ENCODE results near the gene ABCA9.
"Not testable (repeated sequence)": the region's sequence is repeated elsewhere in the genome, so short reads cannot be mapped to it uniquely, and the experiment has no call there.

The ABCA9 gene

GRCh38 chr17:69009930-69010329, 50.8 kb downstream of the ABCA9 start:
- no peak for DNase-seq
- Histone ChIP-seq H3K9me3 (ENCODE audit: control extremely low read depth in 1 of 5, control insufficient read depth in 4 of 5, insufficient read depth in 2 of 5, low read depth in 1 of 5, low read length in 4 of 5) (peaks cover 0 to 4% (median 0%) of the 10 kb centered on the region in 5 experiments), H3K27me3 (replicated peaks in 2 of 5; ENCODE audit: control insufficient read depth in 4 of 5, insufficient read depth in 5 of 5, low read length in 4 of 5) (no peaks in the 10 kb centered on the region), H3K4me3 (ENCODE audit: control insufficient read depth in 1 of 7, extremely low read depth in 1 of 7, insufficient read depth in 4 of 7, low read depth in 2 of 7, low read length in 6 of 7) (no peak overlapping the region), H3K27ac (ENCODE audit: insufficient read depth in 1 of 2, low read depth in 1 of 2, low read length in 2 of 2, poor library complexity in 1 of 2, severe bottlenecking in 2 of 2) (no peak overlapping the region), H3K4me1 (ENCODE audit: control extremely low read depth in 1 of 4, control insufficient read depth in 4 of 4, insufficient read depth in 4 of 4, low read length in 3 of 4) (no peaks in the 10 kb centered on the region), H3K36me3 (ENCODE audit: control insufficient read depth in 4 of 4, insufficient read depth in 4 of 4, low read length in 3 of 4) (no peaks in the 10 kb centered on the region)
- CTCF ChIA-PET, result no interaction called here
- POLR2A ChIA-PET, result no interaction called here
- 100% methylated on average over 1 of the region's 3 CpGs for WGBS (ENCODE audit: insufficient coverage)

- H3K4me1 ChIP-seq (ENCODE audit: control extremely low read depth in 1 of 4, control insufficient read depth in 4 of 4, insufficient read depth in 4 of 4, low read length in 3 of 4); DNase-seq; H3K4me3 ChIP-seq (ENCODE audit: control insufficient read depth in 1 of 7, extremely low read depth in 1 of 7, insufficient read depth in 4 of 7, low read depth in 2 of 7, low read length in 6 of 7); H3K27me3 ChIP-seq (replicated peaks in 2 of 5; ENCODE audit: control insufficient read depth in 4 of 5, insufficient read depth in 5 of 5, low read length in 4 of 5); H3K36me3 ChIP-seq (ENCODE audit: control insufficient read depth in 4 of 4, insufficient read depth in 4 of 4, low read length in 3 of 4); H3K27ac ChIP-seq (ENCODE audit: insufficient read depth in 1 of 2, low read depth in 1 of 2, low read length in 2 of 2, poor library complexity in 1 of 2, severe bottlenecking in 2 of 2); H3K9me3 ChIP-seq (ENCODE audit: control extremely low read depth in 1 of 5, control insufficient read depth in 4 of 5, insufficient read depth in 2 of 5, low read depth in 1 of 5, low read length in 4 of 5); CTCF ChIA-PET; POLR2A ChIA-PET: not testable (repeated sequence)
- WGBS (ENCODE audit: insufficient coverage), result 97% methylated on average over 10 of the region's 27 CpGs
Measured at GRCh38 chr17:69004759-69005158, 56.0 kb downstream of the ABCA9 start.

GRCh38 chr17:68999743-69000142, 61.0 kb downstream of the ABCA9 start:
- H3K36me3 ChIP-seq (ENCODE audit: control insufficient read depth in 4 of 4, insufficient read depth in 4 of 4, low read length in 3 of 4); DNase-seq; POLR2A ChIA-PET; H3K27ac ChIP-seq (ENCODE audit: insufficient read depth in 1 of 2, low read depth in 1 of 2, low read length in 2 of 2, poor library complexity in 1 of 2, severe bottlenecking in 2 of 2); H3K4me3 ChIP-seq (ENCODE audit: control insufficient read depth in 1 of 7, extremely low read depth in 1 of 7, insufficient read depth in 4 of 7, low read depth in 2 of 7, low read length in 6 of 7); CTCF ChIA-PET; H3K4me1 ChIP-seq (ENCODE audit: control extremely low read depth in 1 of 4, control insufficient read depth in 4 of 4, insufficient read depth in 4 of 4, low read length in 3 of 4); H3K9me3 ChIP-seq (ENCODE audit: control extremely low read depth in 1 of 5, control insufficient read depth in 4 of 5, insufficient read depth in 2 of 5, low read depth in 1 of 5, low read length in 4 of 5); H3K27me3 ChIP-seq (replicated peaks in 2 of 5; ENCODE audit: control insufficient read depth in 4 of 5, insufficient read depth in 5 of 5, low read length in 4 of 5): not testable (repeated sequence)
- no CpG with 5 or more reads among the region's 3 CpGs for WGBS (ENCODE audit: insufficient coverage)

- no peak for DNase-seq
- no peaks in the 10 kb centered on the region for H3K9me3 ChIP-seq (ENCODE audit: control extremely low read depth in 1 of 5, control insufficient read depth in 4 of 5, insufficient read depth in 2 of 5, low read depth in 1 of 5, low read length in 4 of 5)
- H3K4me1 ChIP-seq (ENCODE audit: control extremely low read depth in 1 of 4, control insufficient read depth in 4 of 4, insufficient read depth in 4 of 4, low read length in 3 of 4), result peaks cover 0 to 3% (median 0%) of the 10 kb centered on the region in 4 experiments
- H3K27me3 ChIP-seq (replicated peaks in 2 of 5; ENCODE audit: control insufficient read depth in 4 of 5, insufficient read depth in 5 of 5, low read length in 4 of 5), result no peaks in the 10 kb centered on the region
- 100% methylated on average over 3 of the region's 4 CpGs for WGBS (ENCODE audit: insufficient coverage)
- H3K27ac ChIP-seq (ENCODE audit: insufficient read depth in 1 of 2, low read depth in 1 of 2, low read length in 2 of 2, poor library complexity in 1 of 2, severe bottlenecking in 2 of 2), result no peak overlapping the region
- no peak overlapping the region for H3K4me3 ChIP-seq (ENCODE audit: control insufficient read depth in 1 of 7, extremely low read depth in 1 of 7, insufficient read depth in 4 of 7, low read depth in 2 of 7, low read length in 6 of 7)
- H3K36me3 ChIP-seq (ENCODE audit: control insufficient read depth in 4 of 4, insufficient read depth in 4 of 4, low read length in 3 of 4), result no peaks in the 10 kb centered on the region
- POLR2A ChIA-PET, result no interaction called here
- CTCF ChIA-PET, result no interaction called here
Measured at GRCh38 chr17:68993112-68993511, 67.6 kb downstream of the ABCA9 start.

DNA sequence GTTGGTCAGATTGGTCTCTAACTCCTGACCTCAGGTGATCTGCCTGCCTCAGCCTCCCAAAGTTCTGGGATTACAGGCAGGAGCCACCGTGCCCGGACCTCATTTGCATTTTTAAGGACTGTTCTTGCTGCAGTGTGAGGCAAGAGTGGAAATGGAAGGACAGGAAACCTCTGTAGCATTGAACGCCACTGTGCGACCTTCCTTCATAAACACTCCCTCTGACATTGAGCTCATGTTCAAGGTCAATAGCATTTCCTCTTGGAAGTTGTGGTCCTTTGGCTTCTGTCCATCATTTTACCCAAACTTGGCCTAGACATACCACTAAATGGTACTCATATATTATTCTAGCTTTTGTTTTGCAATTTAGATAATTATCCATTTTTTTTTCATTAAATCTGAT, 72.8 kb downstream of the ABCA9 start:
- Histone ChIP-seq H3K4me3 (ENCODE audit: control insufficient read depth in 1 of 7, extremely low read depth in 1 of 7, insufficient read depth in 4 of 7, low read depth in 2 of 7, low read length in 6 of 7) (no peak overlapping the region), H3K9me3 (ENCODE audit: control extremely low read depth in 1 of 5, control insufficient read depth in 4 of 5, insufficient read depth in 2 of 5, low read depth in 1 of 5, low read length in 4 of 5) (no peaks in the 10 kb centered on the region), H3K36me3 (ENCODE audit: control insufficient read depth in 4 of 4, insufficient read depth in 4 of 4, low read length in 3 of 4) (no peaks in the 10 kb centered on the region), H3K27me3 (replicated peaks in 2 of 5; ENCODE audit: control insufficient read depth in 4 of 5, insufficient read depth in 5 of 5, low read length in 4 of 5) (no peaks in the 10 kb centered on the region), H3K27ac (ENCODE audit: insufficient read depth in 1 of 2, low read depth in 1 of 2, low read length in 2 of 2, poor library complexity in 1 of 2, severe bottlenecking in 2 of 2) (no peak overlapping the region), H3K4me1 (ENCODE audit: control extremely low read depth in 1 of 4, control insufficient read depth in 4 of 4, insufficient read depth in 4 of 4, low read length in 3 of 4) (no peaks in the 10 kb centered on the region)
- 100% methylated on average over 4 of the region's 4 CpGs for WGBS (ENCODE audit: insufficient coverage)
- ChIA-PET POLR2A (no interaction called here), CTCF (no interaction called here)
- DNase-seq, result no peak

DNA sequence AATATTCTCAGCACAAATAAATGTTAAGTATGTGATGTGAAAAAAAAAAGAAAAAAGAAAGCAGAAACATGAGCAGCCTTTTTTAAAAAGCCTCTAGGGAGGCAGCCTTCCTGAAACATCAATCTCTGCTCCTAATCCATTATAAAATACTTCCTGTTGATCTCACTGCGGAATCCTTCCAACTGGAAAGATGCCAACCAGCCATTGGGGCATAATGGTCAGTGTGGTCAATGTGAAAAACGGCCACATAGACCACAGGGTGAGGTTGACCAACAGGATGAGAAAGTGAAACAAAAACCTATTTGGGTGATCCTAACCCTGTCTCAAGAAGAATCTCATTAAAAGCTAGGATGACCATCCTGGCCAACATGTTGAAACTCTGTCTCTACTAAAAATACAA, 79.4 kb downstream of the ABCA9 start:
- Histone ChIP-seq H3K4me3 (ENCODE audit: control insufficient read depth in 1 of 7, extremely low read depth in 1 of 7, insufficient read depth in 4 of 7, low read depth in 2 of 7, low read length in 6 of 7) (peak overlapping the region in 1 of 7 experiments; percentile 43), H3K4me1 (ENCODE audit: control extremely low read depth in 1 of 4, control insufficient read depth in 4 of 4, insufficient read depth in 4 of 4, low read length in 3 of 4) (no peaks in the 10 kb centered on the region), H3K27ac (ENCODE audit: insufficient read depth in 1 of 2, low read depth in 1 of 2, low read length in 2 of 2, poor library complexity in 1 of 2, severe bottlenecking in 2 of 2) (no peak overlapping the region), H3K27me3 (replicated peaks in 2 of 5; ENCODE audit: control insufficient read depth in 4 of 5, insufficient read depth in 5 of 5, low read length in 4 of 5) (no peaks in the 10 kb centered on the region), H3K36me3 (ENCODE audit: control insufficient read depth in 4 of 4, insufficient read depth in 4 of 4, low read length in 3 of 4) (no peaks in the 10 kb centered on the region), H3K9me3 (ENCODE audit: control extremely low read depth in 1 of 5, control insufficient read depth in 4 of 5, insufficient read depth in 2 of 5, low read depth in 1 of 5, low read length in 4 of 5) (no peaks in the 10 kb centered on the region)
- ChIA-PET CTCF (no interaction called here), POLR2A (no interaction called here)
- 8% methylated on average over 2 of the region's 2 CpGs for WGBS (ENCODE audit: insufficient coverage)
- peak in 1 of 3 donors; percentile 16 for DNase-seq

- WGBS (ENCODE audit: insufficient coverage), result 67% methylated on average over 1 of the region's 3 CpGs
Measured at GRCh38 chr17:68973098-68973846, 87.5 kb downstream of the ABCA9 start.

More at GRCh38 chr17:68973098-68973846, 87.5 kb downstream of the ABCA9 start:
- Histone ChIP-seq H3K27me3 (replicated peaks in 2 of 5; ENCODE audit: control insufficient read depth in 4 of 5, insufficient read depth in 5 of 5, low read length in 4 of 5) (no peaks in the 10 kb centered on the region), H3K4me3 (ENCODE audit: control insufficient read depth in 1 of 7, extremely low read depth in 1 of 7, insufficient read depth in 4 of 7, low read depth in 2 of 7, low read length in 6 of 7) (no peak overlapping the region), H3K4me1 (ENCODE audit: control extremely low read depth in 1 of 4, control insufficient read depth in 4 of 4, insufficient read depth in 4 of 4, low read length in 3 of 4) (peaks cover 0 to 11% (median 6%) of the 10 kb centered on the region in 4 experiments), H3K9me3 (ENCODE audit: control extremely low read depth in 1 of 5, control insufficient read depth in 4 of 5, insufficient read depth in 2 of 5, low read depth in 1 of 5, low read length in 4 of 5) (no peaks in the 10 kb centered on the region), H3K27ac (ENCODE audit: insufficient read depth in 1 of 2, low read depth in 1 of 2, low read length in 2 of 2, poor library complexity in 1 of 2, severe bottlenecking in 2 of 2) (no peak overlapping the region), H3K36me3 (ENCODE audit: control insufficient read depth in 4 of 4, insufficient read depth in 4 of 4, low read length in 3 of 4) (no peaks in the 10 kb centered on the region)
- peak in 1 of 3 donors; percentile 11 for DNase-seq
- POLR2A ChIA-PET, result no interaction called here
- CTCF ChIA-PET, result interaction anchor here (1.5 kb wide), 1 partner anchor 197 kb away, joined by 4 read pairs; no protein-coding TSS in a partner anchor
